HG02973 (cell line): ENCODE measurements around the gene S100A5.

Experiments
- ATAC-seq: cut with Tn5 transposase; IDR thresholded peaks from one replicate; pipeline ENCODE4 v1.9.1; 2021; ENCODE audit warnings: moderate library complexity; ENCODE audit not compliant: unreplicated experiment

Gene S100A5

DNA sequence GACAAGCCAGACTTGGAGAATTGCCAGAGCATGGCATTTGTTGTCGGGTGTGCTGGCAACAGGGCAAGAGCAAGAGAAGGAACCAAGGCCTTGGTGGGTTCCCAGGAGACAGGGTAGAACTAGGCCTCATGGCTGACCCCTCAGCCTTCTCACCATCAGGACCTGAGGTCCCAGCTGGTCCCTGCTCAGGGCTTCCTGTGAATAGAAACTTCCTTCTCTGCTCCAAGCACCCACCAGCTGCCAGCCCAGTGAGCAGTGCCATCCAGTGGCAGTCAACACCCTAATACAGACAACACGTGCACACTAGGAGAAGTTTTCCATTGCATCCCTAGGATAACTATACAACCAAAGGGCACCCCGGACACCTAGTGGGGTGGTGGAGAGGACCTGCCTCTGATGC is 27.7 kb downstream of the S100A5 start:
- ATAC-seq: no peak

DNA sequence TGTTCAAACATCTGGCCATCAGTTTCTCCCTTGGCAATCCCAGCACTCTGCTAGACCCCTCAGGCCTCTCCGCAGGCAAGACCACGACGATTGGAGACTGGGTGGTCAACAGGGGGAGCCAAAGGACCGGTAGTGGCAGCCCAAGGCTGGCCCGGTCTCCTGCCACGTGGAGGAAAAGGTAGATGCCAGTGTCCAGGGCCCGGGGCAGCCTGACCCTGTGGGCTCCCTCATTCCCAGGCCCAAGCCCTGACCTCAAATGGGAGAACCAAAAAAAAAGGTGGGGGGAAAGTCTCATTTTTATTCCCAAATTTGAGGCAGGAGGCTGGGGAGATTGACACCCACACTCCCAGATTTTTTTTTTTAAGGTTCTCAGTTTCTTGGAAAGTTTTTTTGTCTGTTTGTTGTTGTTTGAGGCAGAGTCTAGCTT is 29.7 kb downstream of the S100A5 start:
- peak; percentile 59 for ATAC-seq

DNA sequence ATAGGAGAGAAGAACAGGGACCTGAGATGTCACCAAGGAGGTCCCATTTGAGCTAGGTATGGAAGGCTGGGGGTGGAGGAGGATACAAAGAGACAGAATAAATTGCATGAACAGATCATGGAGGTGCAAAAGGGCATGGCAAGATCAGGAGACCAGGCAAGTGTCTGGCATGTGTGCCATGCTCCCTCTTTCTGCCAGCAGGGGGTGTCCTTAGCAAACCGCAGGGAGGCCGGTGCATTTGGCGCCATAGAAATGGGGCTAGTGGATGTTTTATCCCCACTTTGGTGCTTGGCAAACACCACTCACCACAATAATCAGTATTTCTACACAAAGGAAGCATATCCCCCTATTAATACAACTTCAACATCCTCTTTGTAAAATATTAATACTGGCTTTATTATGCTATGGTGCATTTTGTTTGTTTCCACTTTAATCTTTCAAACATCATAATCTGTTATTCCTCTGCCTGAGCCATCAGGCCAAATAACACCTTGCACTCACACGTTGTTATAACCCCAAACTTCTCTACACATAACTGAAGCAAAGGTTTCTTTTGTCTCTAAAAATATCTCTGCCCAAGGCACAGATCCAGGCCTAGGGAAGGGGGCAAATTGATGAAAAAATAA is 30.9 kb downstream of the S100A5 start:
- ATAC-seq: no peak

DNA sequence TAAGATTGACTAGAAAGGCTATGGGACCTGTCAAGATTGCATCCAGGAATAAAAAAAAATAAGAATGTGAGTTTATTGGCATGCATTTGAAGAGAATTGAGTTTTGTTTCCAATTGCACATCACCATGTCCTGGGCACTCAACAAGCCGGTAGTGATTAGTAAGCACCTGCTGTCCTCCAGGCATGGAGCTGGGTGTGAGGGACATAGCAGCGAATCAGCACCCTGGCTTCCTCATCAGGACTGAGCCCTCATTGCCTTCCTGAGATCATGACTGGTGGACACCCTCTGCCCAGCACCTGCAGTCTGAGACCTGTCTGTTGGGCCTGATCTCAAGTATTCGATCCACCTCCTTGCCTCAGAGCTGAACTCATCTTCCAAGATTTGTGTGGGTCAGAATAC is 31.7 kb downstream of the S100A5 start:
- no peak for ATAC-seq

DNA sequence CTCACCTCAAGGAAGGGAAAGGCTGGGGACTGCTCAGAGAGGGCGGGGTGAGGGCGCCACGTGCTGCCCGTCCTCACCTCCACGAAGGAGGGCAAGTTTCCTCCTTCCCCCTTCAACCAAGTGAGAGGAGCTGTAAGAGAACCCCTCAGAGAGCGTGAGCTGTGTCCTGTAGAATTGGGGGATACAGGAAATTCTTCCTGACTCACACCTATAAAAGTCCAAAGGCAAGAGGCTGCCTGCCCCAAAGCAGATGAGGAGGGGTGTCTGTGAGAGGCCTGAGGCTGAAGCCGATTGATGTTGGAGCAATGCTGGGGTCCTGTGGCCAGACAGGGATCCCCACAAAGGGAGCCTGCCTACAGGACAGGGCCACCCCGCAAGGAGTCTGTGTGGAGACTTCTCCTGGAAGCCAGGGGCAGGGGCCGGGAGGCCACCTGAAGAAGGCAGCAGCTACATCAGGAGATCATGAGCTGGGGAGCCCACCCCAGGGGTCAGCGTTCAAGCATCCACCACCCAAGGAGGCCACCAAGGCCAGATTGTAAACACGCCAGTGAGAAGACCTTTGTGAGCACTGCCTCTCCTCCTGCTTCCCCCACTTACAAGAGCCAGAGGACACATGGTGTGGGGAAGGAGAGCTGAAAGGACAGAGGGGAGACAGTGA is 32.7 kb downstream of the S100A5 start:
- no peak for ATAC-seq

DNA sequence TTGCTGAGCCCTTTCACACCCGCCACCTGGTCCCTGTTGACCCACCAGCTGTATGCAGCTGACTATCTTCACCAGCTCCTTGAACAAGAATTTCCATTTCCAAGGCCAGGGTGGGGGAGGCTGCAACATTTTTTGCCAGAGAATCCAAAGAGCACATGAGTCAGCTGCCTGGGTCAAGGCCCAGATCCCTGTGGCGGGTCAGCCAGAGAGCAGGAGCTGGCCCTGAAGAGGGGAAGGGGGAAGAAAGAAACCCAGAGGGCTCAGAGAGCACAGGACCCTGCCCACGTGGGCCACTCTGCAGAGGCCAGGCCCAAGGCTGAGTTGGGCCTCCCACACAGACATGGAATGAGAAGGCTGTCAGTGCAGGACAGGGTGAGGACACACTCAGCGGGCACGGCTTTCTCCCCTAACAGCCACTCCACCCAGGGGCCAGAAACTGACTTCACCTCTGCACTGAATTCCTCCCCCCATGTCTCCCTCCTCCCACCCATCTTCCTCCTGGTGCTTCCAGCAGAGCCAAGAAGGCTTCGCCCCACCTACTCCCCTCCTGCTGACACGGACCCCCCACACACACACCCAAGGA is 33.8 kb downstream of the S100A5 start:
- no peak for ATAC-seq

DNA sequence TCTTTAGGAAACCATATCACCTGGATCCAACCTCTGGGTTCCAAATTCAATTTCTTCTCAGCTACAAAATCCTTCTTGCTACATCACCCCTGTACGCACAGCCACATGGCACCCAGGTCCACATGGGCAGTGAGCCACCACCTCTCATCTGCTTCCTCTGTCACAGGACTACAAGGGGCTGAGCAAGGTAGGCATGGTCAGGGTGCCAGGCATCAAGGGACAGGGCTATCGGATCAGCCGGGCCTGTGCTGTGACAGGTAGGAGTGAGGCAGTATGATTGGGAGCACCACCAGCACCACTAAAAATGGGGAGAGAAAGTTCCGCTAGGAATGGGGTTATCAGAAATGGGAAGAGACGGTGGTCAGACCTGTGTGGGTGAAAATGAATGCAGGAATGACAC is 34.3 kb downstream of the S100A5 start:
- no peak for ATAC-seq

DNA sequence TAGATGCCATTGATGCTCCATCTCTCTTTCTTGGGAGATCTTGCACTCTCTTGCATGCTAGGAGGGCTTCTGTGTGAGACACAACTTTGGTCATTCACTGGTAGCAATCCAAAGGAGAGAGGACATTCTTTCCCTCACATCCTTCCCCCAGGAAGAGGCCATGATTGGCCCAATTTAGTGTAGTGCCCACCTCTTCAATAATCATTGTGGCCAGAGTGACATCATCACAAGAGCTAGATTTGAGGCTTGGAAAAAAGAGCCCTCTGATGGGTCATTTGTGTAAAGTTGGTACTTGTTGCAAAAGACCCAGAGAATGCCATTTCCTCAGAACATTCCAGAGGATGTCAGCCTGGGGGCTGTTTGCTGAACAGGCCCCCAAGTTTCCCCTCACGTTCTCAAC is 35.2 kb downstream of the S100A5 start:
- ATAC-seq: no peak

DNA sequence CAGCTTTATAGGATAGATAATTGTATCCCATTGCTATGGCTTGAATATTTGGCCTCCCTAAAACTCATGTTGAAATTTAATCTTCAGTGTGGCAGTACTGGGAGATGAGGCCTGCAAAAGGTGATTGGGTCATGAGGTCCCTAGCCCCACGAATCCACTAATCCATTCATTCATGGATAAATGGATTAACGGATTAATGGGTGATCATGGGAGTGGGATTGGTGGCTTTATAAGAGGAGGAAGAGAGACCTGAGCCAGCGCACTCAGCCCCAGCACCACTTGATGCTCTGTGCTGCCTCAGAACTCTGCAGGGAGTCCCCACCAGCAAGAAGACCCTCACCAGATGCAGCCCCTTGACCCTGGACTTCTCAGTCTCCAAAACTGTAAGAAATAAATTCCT is 37.0 kb downstream of the S100A5 start:
- ATAC-seq: no peak

DNA sequence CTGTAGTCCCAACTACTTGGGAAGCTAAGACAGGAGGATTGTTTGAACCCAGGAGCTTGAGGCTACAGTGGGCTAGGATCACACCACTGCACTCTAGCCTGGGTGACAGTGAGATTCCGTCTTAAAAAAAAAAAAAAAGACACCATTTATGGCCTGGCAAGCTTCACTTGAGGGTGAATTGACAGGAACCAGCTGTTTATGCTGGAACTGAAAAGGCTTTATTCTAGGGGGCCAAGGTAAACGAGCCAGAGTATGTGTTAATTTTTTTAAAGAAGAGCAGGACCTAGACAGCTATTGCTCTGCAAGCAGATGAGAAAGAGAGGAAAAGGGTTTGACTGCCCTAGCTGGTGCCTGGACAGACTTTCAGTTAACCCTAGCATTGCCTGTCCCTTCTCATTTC is 42.0 kb downstream of the S100A5 start:
- no peak for ATAC-seq

DNA sequence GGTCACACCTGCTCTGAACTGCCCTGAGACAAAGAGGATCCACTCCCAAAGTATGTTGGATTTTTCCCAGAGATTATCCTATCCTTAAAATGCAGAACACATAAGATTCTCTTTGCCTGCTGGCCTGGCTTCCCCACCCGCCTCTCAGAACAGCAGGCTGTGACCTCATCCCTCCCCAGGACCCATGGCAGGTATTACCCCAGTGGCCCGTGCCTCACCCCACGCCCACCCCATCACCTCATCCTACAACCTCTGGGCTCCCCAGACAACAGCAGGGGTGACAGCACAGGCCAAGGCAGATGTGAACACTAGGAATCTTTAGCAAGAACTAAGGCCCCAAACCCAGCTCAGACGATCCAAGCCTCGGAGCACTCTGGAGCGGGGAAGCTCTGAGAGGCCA is 45.2 kb downstream of the S100A5 start:
- no peak for ATAC-seq

DNA sequence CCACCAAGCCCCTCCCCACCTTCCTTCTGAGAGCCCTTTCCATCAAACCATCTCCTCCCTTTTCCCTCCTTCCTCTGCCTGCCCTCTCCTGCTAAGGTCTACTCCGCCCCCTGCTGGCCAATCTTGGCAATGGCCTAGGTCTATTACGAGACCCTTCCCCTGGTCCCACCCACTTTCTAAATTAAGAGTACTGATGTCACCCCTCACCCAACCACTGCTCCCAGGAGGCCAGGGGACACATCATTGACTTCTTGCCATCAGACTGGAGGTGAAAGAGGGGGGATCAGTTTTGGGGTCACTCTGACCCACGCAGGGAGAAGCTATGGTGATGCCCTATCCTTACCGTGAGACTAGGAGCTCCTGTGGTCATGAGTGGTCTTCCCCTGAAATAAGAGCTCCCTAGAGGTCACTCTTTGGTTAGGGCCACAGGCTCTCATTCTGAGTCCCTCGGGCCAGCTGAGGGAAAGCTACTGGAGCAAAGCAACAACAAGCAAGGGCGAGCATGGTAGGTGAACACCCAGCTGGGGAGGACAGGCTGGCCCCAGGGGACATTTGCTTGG is 45.7 kb downstream of the S100A5 start:
- ATAC-seq: no peak

DNA sequence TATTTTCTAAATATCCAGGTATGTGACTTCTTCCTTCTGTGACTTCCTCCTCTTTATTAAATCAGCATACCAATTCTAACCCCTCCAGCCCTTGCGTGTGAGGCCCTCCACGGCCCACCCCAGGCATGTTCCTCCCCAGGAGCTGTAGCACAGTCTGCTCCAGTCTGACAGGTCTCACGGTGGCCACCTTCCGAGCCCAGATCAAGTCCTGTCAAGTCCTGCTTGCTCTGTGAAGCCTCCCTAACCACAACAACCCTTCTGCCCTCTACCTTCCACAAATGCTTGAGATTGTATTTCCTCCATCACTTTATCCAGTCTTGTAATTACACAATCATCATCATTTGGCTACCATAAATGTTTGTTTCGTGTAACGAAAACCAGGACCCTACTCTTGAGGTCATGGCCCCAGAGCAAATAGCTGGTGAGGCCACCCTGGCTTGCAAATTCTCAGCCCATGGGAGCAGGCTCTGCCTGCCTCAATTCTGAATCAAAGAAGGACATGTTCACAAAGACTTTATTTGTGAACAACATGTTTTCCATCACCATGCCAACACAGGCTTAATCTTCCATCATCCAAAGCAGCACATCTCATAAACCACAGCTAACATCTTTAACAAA is 47.3 kb downstream of the S100A5 start:
- no peak for ATAC-seq

DNA sequence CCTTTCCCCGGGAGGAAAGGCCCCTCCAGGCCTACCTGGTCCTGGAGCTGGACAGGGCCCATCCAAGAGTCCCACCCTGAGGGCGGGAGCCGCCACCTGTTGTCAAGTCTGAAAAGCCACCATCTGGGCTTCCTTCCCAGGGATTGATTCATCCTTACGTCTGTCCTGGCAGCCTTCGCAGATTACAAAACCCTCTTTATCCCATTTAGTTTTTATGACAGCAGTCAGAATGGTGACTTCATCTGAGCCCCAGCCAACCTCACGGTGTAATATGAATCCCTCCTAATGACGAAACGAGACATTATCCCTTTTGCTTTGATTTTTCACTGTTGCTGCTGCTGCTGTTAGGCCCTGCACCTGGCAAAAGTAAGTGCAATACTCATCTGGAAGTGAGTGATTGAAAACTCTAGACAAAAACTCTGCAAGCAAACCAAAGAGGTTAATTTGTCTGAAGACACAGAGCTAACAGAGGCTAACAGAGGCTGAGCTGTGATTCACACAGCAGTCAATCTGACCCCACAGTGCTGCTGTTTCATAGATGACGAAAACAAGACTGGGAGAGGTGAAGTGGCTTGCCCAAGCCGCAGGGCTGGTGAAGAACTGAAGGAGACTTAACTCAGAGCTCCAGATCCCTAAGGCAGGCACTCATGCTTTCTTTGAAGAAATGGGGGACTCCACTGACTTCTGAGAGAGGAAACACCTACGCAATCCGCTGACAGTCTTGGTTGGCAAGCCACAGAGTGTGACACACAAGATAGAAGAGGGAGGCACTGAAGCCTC is 50.3 kb downstream of the S100A5 start:
- ATAC-seq: no peak

DNA sequence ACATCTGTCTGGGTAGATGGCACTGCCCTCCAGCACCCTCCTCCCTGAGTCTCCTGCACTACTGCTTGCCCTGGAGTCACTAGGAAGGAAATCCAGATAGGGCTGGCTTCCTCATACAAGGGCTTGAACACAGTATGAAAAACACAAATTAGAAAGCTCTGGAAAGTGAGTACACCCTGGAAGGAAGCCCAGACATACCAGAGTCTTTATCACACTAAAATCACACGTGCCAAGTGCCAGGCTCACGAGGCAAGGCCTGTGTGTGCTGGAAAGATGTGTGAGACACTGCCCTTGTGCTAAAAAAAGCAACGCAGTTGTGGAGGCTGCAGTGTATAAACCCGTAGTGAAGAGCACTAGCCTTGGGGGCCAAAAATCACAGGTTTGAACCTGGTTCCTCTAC is 52.0 kb downstream of the S100A5 start:
- no peak for ATAC-seq

DNA sequence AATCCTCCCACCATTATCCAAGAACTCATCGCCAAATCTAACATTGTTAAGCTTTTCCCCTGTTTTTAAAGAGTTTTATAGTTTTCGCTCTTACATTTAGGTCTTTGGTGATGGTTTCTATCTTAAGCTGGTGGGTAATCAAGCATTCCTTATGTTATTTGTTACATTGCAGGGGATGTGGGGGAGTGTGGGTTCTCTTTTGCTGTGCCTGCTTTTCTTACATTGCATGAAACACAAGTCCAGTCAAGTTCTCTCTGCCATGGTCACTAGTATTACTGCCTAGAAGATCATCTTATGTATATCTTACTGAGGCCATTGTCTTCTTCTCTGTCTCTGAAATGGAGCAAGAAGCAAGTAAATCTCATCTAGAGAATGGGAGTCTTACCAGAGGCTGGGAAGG is 53.0 kb downstream of the S100A5 start:
- no peak for ATAC-seq
